Lung (tissue), 12 donors: ENCODE data around the gene PRPSAP1. TPM values are rescaled to one million over a fixed set of nuclear protein-coding genes. Genes with fewer than 3 reads are reported as not detected.

ENCODE experiments used
- ATAC-seq: fragments of 200-7000 bp; cut with Tn5 transposase; one replicate; pipeline ENCODE4 v1.9.1; 2020; ENCODE audit warnings: moderate number of reproducible peaks; ENCODE audit not compliant: insufficient read depth, low FRiP score
- DNase-seq, 3 donors: peaks; one replicate each; pipeline ENCODE4 v3.0.0-alpha.2; 2013 to 2017
- H3K27ac ChIP-seq, 2 donors: one replicate each; pipeline ENCODE4 v1.5.1; 2013; ENCODE audit warnings: mild to moderate bottlenecking in 2 of 2, moderate library complexity in 2 of 2, control low read depth in 1 of 2, inconsistent platforms in 1 of 2, low read depth in 1 of 2, low read length in 1 of 2
- H3K27me3 ChIP-seq, 3 donors: one replicate each; pipeline ENCODE4 v1.5.1; 2013; ENCODE audit warnings: low read length in 2 of 3; ENCODE audit not compliant: control insufficient read depth in 3 of 3, insufficient read depth in 3 of 3
- H3K36me3 ChIP-seq, 4 donors: one replicate each; pipeline ENCODE4 v1.5.1; 2013; ENCODE audit warnings: low read length in 4 of 4, mild to moderate bottlenecking in 1 of 4, moderate library complexity in 1 of 4; ENCODE audit not compliant: control insufficient read depth in 4 of 4, insufficient read depth in 4 of 4
- H3K4me1 ChIP-seq, 5 donors: one replicate each; pipeline ENCODE4 v1.5.1; 2013; ENCODE audit warnings: low read length in 5 of 5, mild to moderate bottlenecking in 2 of 5, moderate library complexity in 1 of 5; ENCODE audit not compliant: control insufficient read depth in 5 of 5, insufficient read depth in 5 of 5
- H3K4me3 ChIP-seq: one replicate; pipeline ENCODE4 v1.5.1; 2013; ENCODE audit warnings: mild to moderate bottlenecking, control low read depth, moderate library complexity
- H3K9ac ChIP-seq, 2 donors: one replicate each; pipeline ENCODE4 v1.5.1; 2013; ENCODE audit warnings: low read length in 2 of 2, control low read depth in 1 of 2; ENCODE audit not compliant: insufficient read depth in 1 of 2
- H3K9me3 ChIP-seq, 4 donors: one replicate each; pipeline ENCODE4 v1.5.1; 2013; ENCODE audit warnings: low read length in 3 of 4, mild to moderate bottlenecking in 1 of 4, moderate library complexity in 1 of 4; ENCODE audit not compliant: control insufficient read depth in 4 of 4, insufficient read depth in 3 of 4
- CTCF ChIP-seq: IDR thresholded peaks from 2 replicates; pipeline ENCODE4 v1.5.1; 2012; ENCODE audit warnings: mild to moderate bottlenecking; ENCODE audit errors: control extremely low read depth, extremely low read depth
- WGBS, 2 donors: extraction: QIAGEN DNeasy Blood & Tissue Kit; methylation state at CpG; one replicate each; pipeline ENCODE4 v1.1.7; 2013; 5-methylcytosine and 5-hydroxymethylcytosine counted together
- polyA plus RNA-seq, 2 donors: library from polyadenylated mRNA; stranded (reverse); fragments of 200-250 nt; gene quantifications; one replicate each; pipeline ENCODE4 v1.2.1, GENCODE V29; 2013
- total RNA-seq, 2 donors: library from RNA; depleted of rRNA in 1 of 2; stranded (reverse); fragments of >200 nt in 1 of 2; gene quantifications; one replicate each; pipeline ENCODE4 v1.2.1, GENCODE V29; 2014 to 2021
- donor health status: control.
- donor health status: control.
- donor health status: Bipolar disorder and iron deficiency.
- donor health status: healthy.
- donor health status: DM: yes; HTN: yes; CAD: no.

PRPSAP1 gene
- total and polyA plus RNA-seq, 4 donors: 29.8 to 74.7 (median 34.6) TPM

DNA sequence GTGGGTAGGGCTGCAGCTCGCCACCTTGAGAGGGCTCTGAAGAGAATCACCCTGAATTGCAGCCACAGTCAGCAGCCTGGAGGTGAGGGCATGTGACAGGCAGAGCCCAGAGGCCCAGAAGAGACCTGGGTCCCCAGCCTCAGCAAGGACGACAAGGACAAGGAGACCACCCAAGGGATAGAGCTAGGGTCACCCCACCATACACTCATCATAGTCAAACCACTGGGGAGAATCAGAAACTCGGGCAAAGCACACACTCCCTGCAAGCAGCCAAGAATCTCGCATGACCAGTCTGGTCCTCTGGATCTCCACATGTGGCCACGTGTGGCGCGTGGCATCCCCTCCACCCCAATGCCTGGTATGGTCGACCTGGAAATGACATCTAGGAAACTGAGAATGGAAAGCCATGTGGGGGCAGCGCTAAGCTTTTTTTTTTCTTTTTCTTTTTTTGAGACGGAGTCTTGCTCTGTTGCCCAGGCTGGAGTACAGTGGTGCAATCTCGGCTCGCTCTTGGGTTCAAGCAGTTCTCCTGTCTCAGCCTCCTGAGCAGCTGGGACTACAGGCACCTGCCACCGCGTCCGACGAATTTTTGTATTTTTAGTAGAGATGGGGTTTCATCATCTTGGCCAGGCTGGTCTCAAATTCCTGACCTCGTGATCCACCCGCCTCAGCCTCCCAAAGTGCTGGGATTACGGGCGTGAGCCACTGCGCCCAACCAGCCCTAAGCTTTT, 26.1 kb upstream of the PRPSAP1 start:
- Histone ChIP-seq H3K4me1 (peaks cover 0 to 23% (median 1%) of the 10 kb centered on the region in 5 donors), H3K9ac (no peak overlapping the region)
- no peak for TF ChIP-seq CTCF

GRCh38 chr17:76379275-76379641, 25.5 kb upstream of the PRPSAP1 start:
- no peak overlapping the region for H3K4me3 ChIP-seq
- no peaks in the 10 kb centered on the region for H3K36me3 ChIP-seq
- H3K9me3 ChIP-seq: no peaks in the 10 kb centered on the region
- H3K27ac ChIP-seq: no peak overlapping the region
- 93% methylated on average over 11 of the region's 11 CpGs for WGBS, 2 donors
- DNase-seq (no peak), ATAC-seq (no peak)
- H3K27me3 ChIP-seq: no peaks in the 10 kb centered on the region
- no peak for TF ChIP-seq CTCF
- H3K9ac ChIP-seq: no peak overlapping the region
- peaks cover 0 to 20% (median 0%) of the 10 kb centered on the region in 5 donors for H3K4me1 ChIP-seq

More for the DNA sequence above, 26.1 kb upstream of the PRPSAP1 start:
- no peak overlapping the region for H3K27ac ChIP-seq
- no peaks in the 10 kb centered on the region for H3K27me3 ChIP-seq
- no peak for ATAC-seq
- H3K36me3 ChIP-seq: no peaks in the 10 kb centered on the region
- WGBS, 2 donors: 90 to 93% methylated on average over 21 of the region's 21 CpGs
- H3K4me3 ChIP-seq: no peak overlapping the region
- no peaks in the 10 kb centered on the region for H3K9me3 ChIP-seq
- DNase-seq: no peak

GRCh38 chr17:76378548-76379274, 25.0 kb upstream of the PRPSAP1 start:
- no peak overlapping the region for H3K9ac ChIP-seq
- no peak overlapping the region for H3K27ac ChIP-seq
- H3K36me3 ChIP-seq: no peaks in the 10 kb centered on the region
- H3K27me3 ChIP-seq: no peaks in the 10 kb centered on the region
- WGBS, 2 donors: 76 to 82% methylated on average over 5 of the region's 5 CpGs
- H3K9me3 ChIP-seq: no peaks in the 10 kb centered on the region
- H3K4me3 ChIP-seq: no peak overlapping the region
- peaks cover 0 to 21% (median 0%) of the 10 kb centered on the region in 5 donors for H3K4me1 ChIP-seq
- ATAC-seq (no peak), DNase-seq (no peak)
- no peak for TF ChIP-seq CTCF
